Skeletal muscle cell (primary cell): Measurements from ENCODE around the gene FAS.
A peak's percentile ranks its signal among the peaks of the same experiment; 100 is the strongest.

Source experiments
- DNase-seq: peaks from one replicate; pipeline ENCODE4 v3.0.0-alpha.2; 2010; ENCODE audit warnings: low read depth
- H3K4me3 ChIP-seq: 2 replicates; pipeline ENCODE4 v1.5.1; 2011; ENCODE audit warnings: low read depth, mild to moderate bottlenecking, control low read depth, low read length, moderate library complexity

The FAS gene

DNA sequence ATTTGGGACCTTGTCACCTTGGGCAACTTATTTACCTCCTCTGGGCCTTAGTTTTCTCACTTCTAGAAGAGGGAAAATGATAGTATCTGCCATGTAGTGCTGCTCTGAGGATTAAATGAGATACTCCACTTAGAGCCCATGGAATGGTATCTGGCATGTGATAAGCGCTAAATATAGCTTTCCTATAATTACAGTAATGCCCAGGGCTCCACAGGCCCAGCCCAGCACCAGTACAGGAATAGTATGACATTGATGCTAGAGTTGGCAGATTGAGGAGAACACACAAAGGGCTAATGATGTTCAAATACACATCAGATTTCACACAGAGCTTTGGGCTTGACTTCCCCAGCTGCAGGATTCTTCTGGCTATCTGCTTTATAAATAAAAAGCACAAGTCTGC, 34.9 kb downstream of the FAS start:
- H3K4me3 ChIP-seq: no peak overlapping the region
- DNase-seq: no peak

DNA sequence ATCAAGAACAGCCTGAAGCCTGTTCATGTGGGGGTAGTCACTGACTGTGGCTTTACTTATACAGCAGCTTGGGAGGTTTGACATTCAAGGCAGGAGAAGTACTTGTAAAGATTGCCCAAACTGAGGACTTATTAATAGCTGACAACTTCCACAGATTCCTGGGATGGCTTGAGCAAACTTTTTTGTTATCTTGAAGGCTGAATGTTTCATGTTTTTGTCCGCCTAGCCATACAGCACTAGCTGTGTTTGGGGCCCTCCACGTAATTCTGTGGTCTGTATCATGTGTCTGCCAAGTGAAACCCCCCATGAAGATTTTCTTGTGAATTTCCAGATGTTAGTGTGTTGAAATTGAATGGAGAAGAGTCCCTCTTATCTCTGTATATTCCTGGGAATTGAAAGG, 38.6 kb downstream of the FAS start:
- peak; percentile 6 for DNase-seq
- H3K4me3 ChIP-seq: no peak overlapping the region

DNA sequence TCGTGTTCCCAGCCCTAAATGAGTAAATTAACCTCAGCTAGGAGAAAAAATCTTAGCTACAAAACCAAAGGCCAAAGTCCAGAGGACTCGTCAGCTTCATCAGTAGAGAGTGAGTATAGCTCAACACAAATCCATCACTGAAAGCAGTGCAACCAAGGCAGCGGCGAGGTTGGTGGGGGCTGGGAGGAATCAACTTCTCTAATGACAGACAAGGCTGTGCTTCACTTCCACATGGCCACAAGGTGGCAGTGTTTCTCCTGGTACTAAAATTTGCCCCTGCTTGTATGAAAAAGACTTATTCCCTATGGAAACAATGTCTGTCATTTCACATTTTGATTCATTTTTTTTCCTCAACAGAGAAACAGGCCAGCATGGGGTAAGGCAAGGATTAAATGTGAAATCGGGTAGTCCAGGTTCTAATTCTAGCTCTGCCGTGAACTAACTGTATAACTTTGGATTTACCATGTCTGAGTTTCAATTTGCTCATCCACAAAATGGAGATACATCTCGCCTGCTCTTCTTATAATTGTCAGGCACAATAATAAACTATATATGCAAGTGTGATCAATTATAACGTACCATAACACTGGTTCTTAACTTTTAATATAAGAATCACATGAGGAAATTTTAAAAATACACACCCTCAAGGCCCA, 39.3 kb downstream of the FAS start:
- H3K4me3 ChIP-seq: no peak overlapping the region
- peak; percentile 49 for DNase-seq

DNA sequence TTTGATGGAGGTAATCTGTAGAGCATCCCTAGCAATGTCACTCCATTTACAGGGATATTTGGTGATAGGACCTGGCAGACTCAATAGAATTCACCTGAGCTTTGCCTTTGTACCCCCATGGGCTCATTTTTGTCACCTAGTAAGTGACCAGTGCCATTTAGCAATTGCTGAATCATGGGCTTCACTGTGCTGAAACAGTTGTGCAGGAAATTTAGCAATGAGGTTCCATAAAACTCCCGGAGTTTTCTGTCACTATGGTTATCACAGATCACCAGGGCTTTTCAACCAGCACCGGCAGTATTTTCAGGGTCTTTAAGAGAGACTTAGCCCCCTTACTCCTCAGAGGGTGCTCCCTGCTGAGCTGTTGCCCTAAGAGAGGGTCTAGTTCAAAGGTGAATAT, 40.2 kb downstream of the FAS start:
- no peak for DNase-seq
- H3K4me3 ChIP-seq: no peak overlapping the region

DNA sequence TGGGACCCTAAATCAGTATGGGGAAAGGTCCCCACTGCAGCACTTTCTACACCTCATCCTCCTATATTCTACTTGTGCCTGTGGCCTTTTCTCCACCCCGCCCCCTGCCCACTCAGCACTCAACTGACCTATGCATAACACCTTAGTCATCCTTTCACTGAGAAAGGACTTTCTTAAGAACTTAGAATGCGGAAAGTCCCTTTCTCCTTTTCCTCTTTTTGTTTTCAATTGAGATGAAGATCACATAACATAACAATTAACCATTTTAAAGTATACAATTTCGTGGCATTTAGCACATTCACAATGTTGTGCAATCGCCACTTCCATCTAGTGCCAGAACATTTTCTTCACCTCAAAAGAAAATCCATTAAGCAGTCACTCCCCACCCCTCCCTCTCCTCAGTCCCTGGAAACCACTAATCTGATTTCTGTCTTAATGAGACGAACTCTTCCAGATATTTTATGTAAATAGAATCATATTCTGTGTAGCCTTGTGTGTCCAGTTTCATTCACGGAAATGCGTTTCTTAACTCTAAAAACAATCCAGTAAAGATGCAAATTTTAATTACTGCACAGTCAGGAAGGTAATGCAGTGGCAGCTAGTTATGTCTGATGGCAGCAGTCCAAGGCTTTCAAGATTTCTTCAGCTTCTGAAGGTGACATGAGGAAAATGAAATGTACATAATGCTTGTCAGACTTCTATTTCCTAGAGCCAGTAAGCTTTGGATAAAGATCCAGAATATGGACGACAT, 41.7 kb downstream of the FAS start:
- no peak overlapping the region for H3K4me3 ChIP-seq
- DNase-seq: peak; percentile 58

DNA sequence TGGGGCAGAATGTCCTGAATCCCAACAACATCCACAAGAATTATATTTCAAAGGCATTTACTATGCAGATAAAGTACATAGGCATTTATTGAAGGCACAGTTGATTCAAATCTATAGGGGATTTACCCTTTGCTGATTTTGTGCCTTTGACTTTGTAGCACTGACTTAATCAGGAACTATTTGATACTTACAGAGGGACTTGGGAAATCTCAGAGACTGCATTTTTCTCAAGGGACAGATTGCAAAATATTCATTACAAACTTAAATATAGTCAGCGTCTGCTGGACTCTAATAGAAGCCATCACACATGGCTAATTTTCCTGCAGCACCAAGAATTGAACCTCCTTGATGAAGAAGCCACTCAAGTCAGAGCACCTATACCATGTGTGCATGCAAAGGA, 44.9 kb downstream of the FAS start:
- no peak for DNase-seq
- no peak overlapping the region for H3K4me3 ChIP-seq

DNA sequence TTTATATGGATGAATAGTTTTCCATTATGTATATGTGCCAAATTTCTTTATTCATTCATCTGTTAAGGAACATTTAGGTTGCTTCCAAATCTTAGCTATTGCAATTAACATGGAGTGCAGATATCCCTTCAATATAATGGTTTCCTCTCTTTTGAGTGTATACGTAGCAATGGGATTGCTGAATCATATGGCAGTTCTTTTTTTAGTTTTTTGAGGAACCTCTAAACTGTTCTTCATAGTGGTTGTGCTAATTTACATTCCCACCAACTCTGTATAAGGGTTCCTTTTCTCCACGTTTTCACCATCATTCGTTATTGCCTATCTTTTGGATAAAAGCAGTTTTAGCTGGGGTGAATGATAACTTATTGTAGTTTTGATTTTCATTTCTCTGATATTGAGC, 46.5 kb downstream of the FAS start:
- no peak for DNase-seq
- no peak overlapping the region for H3K4me3 ChIP-seq

DNA sequence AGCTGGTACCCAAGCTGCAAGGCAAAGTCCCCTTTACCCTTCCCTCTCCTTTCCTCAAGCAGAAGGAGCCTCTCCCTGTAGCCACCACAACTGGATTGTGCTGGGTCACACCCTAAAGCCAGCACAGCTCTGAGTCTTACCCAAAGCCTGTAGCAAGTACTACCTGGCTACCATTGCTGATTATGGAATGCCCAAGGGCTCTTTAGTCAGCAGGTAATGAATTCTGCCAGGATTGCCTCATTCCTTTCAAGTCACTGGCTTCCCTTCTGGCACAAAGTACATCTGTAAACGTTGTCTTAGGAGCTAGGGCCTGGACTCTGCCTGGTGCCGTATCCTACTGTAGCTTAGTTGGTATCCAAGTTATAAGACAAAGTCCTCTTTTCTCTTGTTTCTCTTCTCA, 52.0 kb downstream of the FAS start:
- H3K4me3 ChIP-seq: no peak overlapping the region
- no peak for DNase-seq

DNA sequence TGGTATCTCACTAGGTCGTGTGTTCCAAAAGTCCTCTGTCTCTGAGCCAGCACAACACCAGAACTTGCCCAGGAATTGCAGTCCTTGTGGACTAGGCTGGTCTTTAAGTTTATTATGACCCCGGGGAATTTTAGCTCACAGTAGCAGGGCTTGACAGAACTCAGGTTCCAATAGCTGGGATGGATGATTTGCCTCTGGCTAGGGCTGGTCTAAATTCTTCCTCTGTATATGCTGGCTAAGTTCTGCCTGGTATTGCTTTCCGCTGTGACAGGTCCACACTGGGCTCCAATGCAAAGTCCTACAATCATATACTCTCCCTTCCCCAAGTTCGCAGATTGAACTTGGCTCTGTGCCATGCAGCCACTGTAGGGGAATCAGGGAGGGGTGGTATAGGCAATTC, 52.5 kb downstream of the FAS start:
- no peak overlapping the region for H3K4me3 ChIP-seq
- no peak for DNase-seq

DNA sequence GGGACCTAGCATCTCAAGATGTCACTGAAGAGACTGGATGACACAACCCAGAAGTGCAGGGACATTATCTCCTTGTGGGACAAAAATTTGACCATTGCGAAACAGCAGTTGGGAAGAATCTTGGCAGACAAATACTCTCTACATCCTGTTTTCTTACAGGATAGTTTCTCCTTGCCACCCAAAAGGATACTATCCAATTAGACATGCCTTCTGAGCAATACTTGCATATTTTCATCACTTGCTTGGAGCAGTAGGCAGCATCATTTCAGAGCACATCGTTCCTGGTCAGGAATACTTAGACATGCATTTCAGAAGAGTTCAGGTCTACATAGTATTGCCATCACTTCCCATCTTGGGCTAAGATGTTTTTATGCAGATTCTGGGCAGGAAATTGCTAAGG, 56.8 kb downstream of the FAS start:
- H3K4me3 ChIP-seq: no peak overlapping the region
- DNase-seq: no peak

DNA sequence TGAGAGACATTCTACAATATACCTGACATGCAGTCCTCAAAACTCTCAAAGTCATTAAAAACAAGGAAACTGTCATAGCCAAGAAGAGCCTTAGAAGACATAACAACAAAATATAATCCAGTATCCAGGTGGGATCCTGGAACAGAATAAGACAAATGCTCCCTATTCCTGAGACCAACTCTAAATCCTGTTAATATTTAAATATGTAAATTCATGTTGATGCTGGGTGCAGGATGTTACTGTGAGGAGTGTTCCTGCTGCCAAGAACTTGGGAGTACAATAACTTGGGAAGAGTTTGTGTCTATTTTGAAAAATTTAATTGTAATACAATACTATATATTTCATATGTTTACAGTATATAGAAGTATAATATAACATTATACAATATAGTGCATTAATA, 61.0 kb downstream of the FAS start:
- H3K4me3 ChIP-seq: no peak overlapping the region
- DNase-seq: no peak

DNA sequence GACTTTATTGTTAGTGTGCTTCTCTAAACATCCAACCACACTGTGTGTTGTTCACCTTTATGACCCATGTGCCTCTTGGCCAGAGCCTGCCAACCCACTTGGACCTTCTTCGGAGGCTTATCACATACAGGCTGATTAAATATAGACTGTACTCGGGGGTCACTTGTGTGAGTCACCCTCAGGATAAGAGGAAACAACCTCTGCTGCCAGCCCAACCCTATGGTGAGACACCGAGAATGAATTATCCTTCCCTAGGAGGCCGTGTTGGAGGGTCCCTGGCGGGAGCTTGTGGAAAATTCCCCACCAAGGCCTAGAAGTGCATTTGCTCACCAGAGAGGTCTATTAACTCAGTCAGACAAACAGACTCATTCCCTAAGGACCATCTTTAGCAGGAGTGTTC, 63.0 kb downstream of the FAS start:
- no peak for DNase-seq
- H3K4me3 ChIP-seq: no peak overlapping the region

DNA sequence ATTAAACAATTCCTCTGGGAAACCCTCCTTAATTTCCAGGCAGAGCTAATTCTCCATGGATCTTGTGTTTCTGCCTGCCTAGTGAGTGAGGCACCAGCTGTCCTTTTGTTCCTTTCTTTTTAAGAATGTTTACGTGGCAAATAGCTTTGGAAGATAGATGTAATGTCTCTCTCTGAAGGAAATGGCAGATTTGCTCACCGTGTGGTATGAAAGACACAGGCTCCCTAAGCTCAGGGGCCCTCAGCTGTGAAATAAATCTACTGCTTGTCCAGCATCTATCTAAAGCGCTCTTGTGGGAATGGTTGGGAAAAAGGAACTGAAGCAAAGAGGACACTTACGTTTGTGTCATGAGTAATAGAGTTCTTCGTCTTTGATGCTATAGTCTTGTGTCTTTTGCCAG, 64.6 kb downstream of the FAS start:
- H3K4me3 ChIP-seq: no peak overlapping the region
- no peak for DNase-seq

DNA sequence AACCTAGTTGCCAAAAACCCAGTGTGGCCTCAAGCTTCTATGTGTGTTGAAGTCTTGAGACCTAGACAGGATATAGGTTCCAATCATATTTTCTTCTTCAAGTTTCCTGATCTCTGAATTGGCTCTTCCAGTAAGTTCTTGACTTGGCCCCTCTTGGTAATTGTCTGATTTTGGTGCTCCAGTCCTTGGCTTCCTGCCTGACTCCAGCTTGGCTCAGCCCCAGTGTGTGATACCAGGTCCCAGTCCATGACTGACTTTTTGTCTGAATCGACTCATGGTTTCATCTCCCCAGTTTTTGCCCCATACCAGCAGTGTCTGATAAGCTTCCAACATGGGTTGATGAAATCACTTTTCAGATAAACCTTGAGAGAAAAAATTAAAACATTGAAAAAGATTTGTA, 72.3 kb downstream of the FAS start:
- H3K4me3 ChIP-seq: no peak overlapping the region
- DNase-seq: peak; percentile 58

DNA sequence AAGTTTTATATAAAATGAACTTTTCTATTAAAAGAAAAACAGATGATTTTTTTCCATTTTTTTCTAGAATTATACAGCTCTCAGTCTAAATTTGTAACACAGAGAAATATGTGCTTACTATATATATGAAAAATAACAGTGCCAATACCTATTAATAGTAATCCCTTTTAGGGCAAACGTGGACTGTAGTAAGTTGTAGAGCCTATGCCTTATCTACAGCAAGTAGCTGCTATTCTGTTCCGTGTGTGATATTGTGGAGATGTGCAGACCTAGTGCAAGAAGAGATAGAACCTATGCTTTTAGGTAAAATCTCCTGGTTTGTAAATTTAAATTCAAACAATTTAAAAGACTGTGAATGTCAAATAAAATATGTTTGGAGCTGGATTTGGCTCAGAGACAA, 72.9 kb downstream of the FAS start:
- DNase-seq: no peak

DNA sequence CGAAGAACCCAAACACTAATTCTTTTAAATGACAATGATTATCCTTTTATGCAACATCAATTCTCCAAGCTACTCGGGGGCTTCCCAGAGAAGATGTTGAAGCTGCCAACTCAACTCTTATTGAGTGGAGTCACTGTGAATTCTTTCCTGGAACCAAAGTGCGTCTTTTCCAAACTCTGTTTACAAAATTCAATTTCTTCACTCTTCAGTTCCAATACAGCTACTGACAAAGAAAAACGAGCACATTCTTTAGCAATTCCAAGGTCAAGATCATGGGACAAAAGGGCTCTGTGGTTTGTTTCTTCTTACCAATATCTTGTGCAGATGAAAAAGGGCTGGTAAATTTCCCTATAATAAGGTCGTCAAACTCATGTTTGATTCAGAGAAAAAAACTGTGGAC, 74.2 kb downstream of the FAS start:
- no peak overlapping the region for H3K4me3 ChIP-seq
- DNase-seq: peak; percentile 73

More for the DNA sequence above, 72.9 kb downstream of the FAS start:
- no peak overlapping the region for H3K4me3 ChIP-seq
